ENCODE results near the gene RPTOR. TPM values are rescaled to one million over a fixed set of nuclear protein-coding genes. Genes with fewer than 3 reads are reported as not detected.
A peak's percentile ranks its signal among the peaks of the same experiment; 100 is the strongest.

Gene RPTOR
- total and polyA plus RNA-seq, 2 donors, result 8.1 to 10.3 TPM

- H3K4me1 ChIP-seq (ENCODE audit: control insufficient read depth in 2 of 2, insufficient read depth in 2 of 2, low read length in 2 of 2), result peaks cover 23 to 69% of the 10 kb centered on the region in 2 donors
- H3K9me3 ChIP-seq (ENCODE audit: control insufficient read depth in 2 of 2, insufficient read depth in 1 of 2, low read length in 1 of 2), result peaks cover 0 to 3% of the 10 kb centered on the region in 2 donors
- WGBS, result 90% methylated on average over 3 of the region's 3 CpGs
- H3K27ac ChIP-seq (ENCODE audit: low read depth in 1 of 2, low read length in 1 of 2), result peak overlapping the region in 1 of 2 donors; percentile 32
- peaks cover 0 to 9% of the 10 kb centered on the region in 2 donors for H3K36me3 ChIP-seq (ENCODE audit: control insufficient read depth in 2 of 2, insufficient read depth in 2 of 2, low read length in 1 of 2)
- no peaks in the 10 kb centered on the region for H3K27me3 ChIP-seq (ENCODE audit: control insufficient read depth in 2 of 2, insufficient read depth in 1 of 2, low read length in 1 of 2)
- no peak overlapping the region for H3K4me3 ChIP-seq (ENCODE audit: low read length in 2 of 2)
- DNase-seq (ENCODE audit: low read depth in 6 of 9, low spot score in 9 of 9), result no peak
Measured at GRCh38 chr17:80677214-80677756, 132.6 kb downstream of the RPTOR start.

- peaks cover 0 to 3% of the 10 kb centered on the region in 2 donors for H3K9me3 ChIP-seq (ENCODE audit: control insufficient read depth in 2 of 2, insufficient read depth in 1 of 2, low read length in 1 of 2)
- peaks cover 9 to 51% of the 10 kb centered on the region in 2 donors for H3K4me1 ChIP-seq (ENCODE audit: control insufficient read depth in 2 of 2, insufficient read depth in 2 of 2, low read length in 2 of 2)
- peaks cover 5 to 12% of the 10 kb centered on the region in 2 donors for H3K36me3 ChIP-seq (ENCODE audit: control insufficient read depth in 2 of 2, insufficient read depth in 2 of 2, low read length in 1 of 2)
- no peaks in the 10 kb centered on the region for H3K27me3 ChIP-seq (ENCODE audit: control insufficient read depth in 2 of 2, insufficient read depth in 1 of 2, low read length in 1 of 2)
- no peak for DNase-seq (ENCODE audit: low read depth in 6 of 9, low spot score in 9 of 9)
- H3K27ac ChIP-seq (ENCODE audit: low read depth in 1 of 2, low read length in 1 of 2), result peak overlapping the region in 1 of 2 donors; percentile 67
- 96% methylated on average over 3 of the region's 3 CpGs for WGBS
- no peak overlapping the region for H3K4me3 ChIP-seq (ENCODE audit: low read length in 2 of 2)
Measured at GRCh38 chr17:80679816-80680215, 135.2 kb downstream of the RPTOR start.

GRCh38 chr17:80681215-80681614 lies 136.6 kb downstream of the RPTOR start:
- Histone ChIP-seq H3K27ac (ENCODE audit: low read depth in 1 of 2, low read length in 1 of 2) (no peak overlapping the region), H3K36me3 (ENCODE audit: control insufficient read depth in 2 of 2, insufficient read depth in 2 of 2, low read length in 1 of 2) (peaks cover 5 to 15% of the 10 kb centered on the region in 2 donors), H3K4me3 (ENCODE audit: low read length in 2 of 2) (no peak overlapping the region), H3K27me3 (ENCODE audit: control insufficient read depth in 2 of 2, insufficient read depth in 1 of 2, low read length in 1 of 2) (no peaks in the 10 kb centered on the region), H3K4me1 (ENCODE audit: control insufficient read depth in 2 of 2, insufficient read depth in 2 of 2, low read length in 2 of 2) (peaks cover 9 to 42% of the 10 kb centered on the region in 2 donors), H3K9me3 (ENCODE audit: control insufficient read depth in 2 of 2, insufficient read depth in 1 of 2, low read length in 1 of 2) (no peaks in the 10 kb centered on the region)
- WGBS, result 99% methylated on average over 18 of the region's 18 CpGs
- DNase-seq (ENCODE audit: low read depth in 6 of 9, low spot score in 9 of 9), result no peak

DNA sequence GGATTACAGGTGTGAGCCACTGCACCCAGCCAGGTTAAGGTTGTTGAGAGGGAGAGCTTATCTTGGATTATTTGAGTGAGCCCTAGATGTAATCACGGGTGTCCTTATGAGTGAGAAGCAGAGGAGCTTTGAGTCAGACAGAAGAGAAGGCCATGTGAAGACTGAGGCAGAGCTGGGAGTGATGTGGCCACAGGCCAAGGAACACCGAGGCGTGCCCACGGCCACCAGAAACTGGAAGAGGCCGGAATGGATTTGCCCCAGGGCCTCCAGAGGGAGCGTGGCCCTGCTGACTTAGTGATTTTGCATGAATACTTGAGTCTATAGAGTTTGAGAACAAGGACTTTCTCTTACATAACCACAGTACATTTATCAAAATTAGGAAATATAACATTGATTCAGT lies 137.7 kb downstream of the RPTOR start:
- peaks cover 6 to 21% of the 10 kb centered on the region in 2 donors for H3K36me3 ChIP-seq (ENCODE audit: control insufficient read depth in 2 of 2, insufficient read depth in 2 of 2, low read length in 1 of 2)
- no peak for DNase-seq (ENCODE audit: low read depth in 6 of 9, low spot score in 9 of 9)
- H3K4me3 ChIP-seq (ENCODE audit: low read length in 2 of 2), result no peak overlapping the region
- peaks cover 2 to 41% of the 10 kb centered on the region in 2 donors for H3K4me1 ChIP-seq (ENCODE audit: control insufficient read depth in 2 of 2, insufficient read depth in 2 of 2, low read length in 2 of 2)
- no peak overlapping the region for H3K27ac ChIP-seq (ENCODE audit: low read depth in 1 of 2, low read length in 1 of 2)
- 99% methylated on average over 6 of the region's 6 CpGs for WGBS
- H3K9me3 ChIP-seq (ENCODE audit: control insufficient read depth in 2 of 2, insufficient read depth in 1 of 2, low read length in 1 of 2), result no peaks in the 10 kb centered on the region
- H3K27me3 ChIP-seq (ENCODE audit: control insufficient read depth in 2 of 2, insufficient read depth in 1 of 2, low read length in 1 of 2), result no peaks in the 10 kb centered on the region

- no peaks in the 10 kb centered on the region for H3K27me3 ChIP-seq (ENCODE audit: control insufficient read depth in 2 of 2, insufficient read depth in 1 of 2, low read length in 1 of 2)
- peaks cover 2 to 40% of the 10 kb centered on the region in 2 donors for H3K4me1 ChIP-seq (ENCODE audit: control insufficient read depth in 2 of 2, insufficient read depth in 2 of 2, low read length in 2 of 2)
- H3K27ac ChIP-seq (ENCODE audit: low read depth in 1 of 2, low read length in 1 of 2), result no peak overlapping the region
- no peak for DNase-seq (ENCODE audit: low read depth in 6 of 9, low spot score in 9 of 9)
- H3K9me3 ChIP-seq (ENCODE audit: control insufficient read depth in 2 of 2, insufficient read depth in 1 of 2, low read length in 1 of 2), result peaks cover 0 to 3% of the 10 kb centered on the region in 2 donors
- no peak overlapping the region for H3K4me3 ChIP-seq (ENCODE audit: low read length in 2 of 2)
- WGBS, result 87% methylated on average over 10 of the region's 10 CpGs
- H3K36me3 ChIP-seq (ENCODE audit: control insufficient read depth in 2 of 2, insufficient read depth in 2 of 2, low read length in 1 of 2), result peaks cover 7 to 21% of the 10 kb centered on the region in 2 donors
Measured at GRCh38 chr17:80683625-80684104, 139.0 kb downstream of the RPTOR start.

DNA sequence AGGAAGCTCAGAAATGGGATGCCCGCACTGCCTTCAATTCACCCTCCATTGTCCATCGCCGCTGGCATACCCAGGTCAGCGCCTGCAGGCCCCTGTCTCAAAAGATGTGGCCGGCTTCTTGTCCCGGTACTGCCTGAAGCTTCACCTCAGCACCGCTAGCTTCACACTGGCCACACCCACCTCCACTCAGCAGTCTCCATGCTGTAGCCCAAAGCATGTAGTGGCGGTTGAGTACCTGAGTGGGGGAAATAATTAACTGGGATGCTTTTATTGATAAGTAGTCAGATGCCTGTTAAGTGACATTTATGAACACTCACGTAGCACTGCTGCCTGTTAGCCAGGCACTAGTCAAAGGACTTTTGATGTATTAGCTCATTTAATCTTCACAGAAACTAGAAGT lies 143.2 kb downstream of the RPTOR start:
- no peak overlapping the region for H3K4me3 ChIP-seq (ENCODE audit: low read length in 2 of 2)

DNA sequence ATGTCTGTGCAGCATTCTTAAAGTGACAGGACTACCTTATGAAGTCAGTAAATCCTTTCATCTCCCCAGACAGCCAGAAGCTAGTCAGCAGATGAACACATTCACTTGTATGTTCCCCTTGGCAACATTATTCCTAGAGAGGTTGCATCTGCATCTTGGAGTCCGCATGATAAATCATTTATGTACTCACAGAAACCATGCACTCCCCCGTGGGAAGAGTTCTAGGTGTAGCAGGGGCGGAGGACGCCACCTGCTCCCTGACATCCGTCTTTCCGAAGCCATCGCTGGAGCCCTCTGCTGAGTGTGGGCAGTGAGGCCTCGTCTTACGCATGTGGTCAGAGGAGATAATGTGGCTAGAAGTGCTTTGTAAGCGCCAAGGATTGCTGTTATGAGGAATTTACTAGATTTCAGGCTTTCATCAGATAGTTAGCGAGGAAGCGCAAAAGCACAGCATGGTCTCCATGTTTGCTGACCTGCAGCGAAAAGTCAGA lies 144.5 kb downstream of the RPTOR start:
- peaks cover 7 to 11% of the 10 kb centered on the region in 2 donors for H3K36me3 ChIP-seq (ENCODE audit: control insufficient read depth in 2 of 2, insufficient read depth in 2 of 2, low read length in 1 of 2)
- peak in 1 of 9 donors; percentile 35 for DNase-seq (ENCODE audit: low read depth in 6 of 9, low spot score in 9 of 9)
- no peak overlapping the region for H3K4me3 ChIP-seq (ENCODE audit: low read length in 2 of 2)
- peaks cover 0 to 5% of the 10 kb centered on the region in 2 donors for H3K9me3 ChIP-seq (ENCODE audit: control insufficient read depth in 2 of 2, insufficient read depth in 1 of 2, low read length in 1 of 2)
- H3K27ac ChIP-seq (ENCODE audit: low read depth in 1 of 2, low read length in 1 of 2), result no peak overlapping the region
- WGBS, result 95% methylated on average over 13 of the region's 13 CpGs
- H3K27me3 ChIP-seq (ENCODE audit: control insufficient read depth in 2 of 2, insufficient read depth in 1 of 2, low read length in 1 of 2), result no peaks in the 10 kb centered on the region
- H3K4me1 ChIP-seq (ENCODE audit: control insufficient read depth in 2 of 2, insufficient read depth in 2 of 2, low read length in 2 of 2), result peaks cover 14 to 56% of the 10 kb centered on the region in 2 donors

More for the DNA sequence above, 143.2 kb downstream of the RPTOR start:
- Histone ChIP-seq H3K9me3 (ENCODE audit: control insufficient read depth in 2 of 2, insufficient read depth in 1 of 2, low read length in 1 of 2) (peaks cover 0 to 5% of the 10 kb centered on the region in 2 donors), H3K4me1 (ENCODE audit: control insufficient read depth in 2 of 2, insufficient read depth in 2 of 2, low read length in 2 of 2) (peaks cover 14 to 50% of the 10 kb centered on the region in 2 donors), H3K36me3 (ENCODE audit: control insufficient read depth in 2 of 2, insufficient read depth in 2 of 2, low read length in 1 of 2) (peaks cover 9 to 13% of the 10 kb centered on the region in 2 donors), H3K27me3 (ENCODE audit: control insufficient read depth in 2 of 2, insufficient read depth in 1 of 2, low read length in 1 of 2) (no peaks in the 10 kb centered on the region), H3K27ac (ENCODE audit: low read depth in 1 of 2, low read length in 1 of 2) (no peak overlapping the region)
- WGBS, result 98% methylated on average over 9 of the region's 9 CpGs
- DNase-seq (ENCODE audit: low read depth in 6 of 9, low spot score in 9 of 9), result no peak

DNA sequence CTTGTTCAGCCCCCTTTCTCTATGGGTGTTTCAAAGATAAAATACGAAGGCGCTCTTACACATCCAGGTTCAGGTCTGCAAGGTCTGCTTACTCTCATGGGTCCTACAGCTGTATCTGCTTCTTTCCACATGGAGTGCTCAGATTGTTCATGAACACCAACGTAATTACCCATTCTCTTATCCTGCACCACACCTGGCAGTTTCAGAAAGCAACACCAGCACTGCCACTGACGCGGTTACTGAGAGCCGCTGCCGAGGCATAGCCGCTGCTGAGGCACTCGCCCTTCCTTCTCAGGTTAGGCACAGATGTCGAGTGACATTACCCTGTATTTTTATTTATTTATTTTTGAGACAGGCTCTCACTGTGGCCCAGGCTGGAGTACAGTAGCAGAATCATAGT lies 147.1 kb downstream of the RPTOR start:
- peaks cover 0 to 5% of the 10 kb centered on the region in 2 donors for H3K9me3 ChIP-seq (ENCODE audit: control insufficient read depth in 2 of 2, insufficient read depth in 1 of 2, low read length in 1 of 2)
- peaks cover 2 to 7% of the 10 kb centered on the region in 2 donors for H3K36me3 ChIP-seq (ENCODE audit: control insufficient read depth in 2 of 2, insufficient read depth in 2 of 2, low read length in 1 of 2)
- peak overlapping the region in 1 of 2 donors; percentile 74 for H3K27ac ChIP-seq (ENCODE audit: low read depth in 1 of 2, low read length in 1 of 2)
- no peak overlapping the region for H3K4me3 ChIP-seq (ENCODE audit: low read length in 2 of 2)
- H3K4me1 ChIP-seq (ENCODE audit: control insufficient read depth in 2 of 2, insufficient read depth in 2 of 2, low read length in 2 of 2), result peaks cover 19 to 77% of the 10 kb centered on the region in 2 donors
- H3K27me3 ChIP-seq (ENCODE audit: control insufficient read depth in 2 of 2, insufficient read depth in 1 of 2, low read length in 1 of 2), result no peaks in the 10 kb centered on the region
- WGBS, result 48% methylated on average over 10 of the region's 10 CpGs
- peak in 3 of 9 donors; percentile 46 to 68 (median 49) for DNase-seq (ENCODE audit: low read depth in 6 of 9, low spot score in 9 of 9)

GRCh38 chr17:80692931-80693467 lies 148.4 kb downstream of the RPTOR start:
- Histone ChIP-seq H3K9me3 (ENCODE audit: control insufficient read depth in 2 of 2, insufficient read depth in 1 of 2, low read length in 1 of 2) (peaks cover 0 to 5% of the 10 kb centered on the region in 2 donors), H3K4me3 (ENCODE audit: low read length in 2 of 2) (no peak overlapping the region), H3K36me3 (ENCODE audit: control insufficient read depth in 2 of 2, insufficient read depth in 2 of 2, low read length in 1 of 2) (peaks cover 2 to 4% of the 10 kb centered on the region in 2 donors), H3K4me1 (ENCODE audit: control insufficient read depth in 2 of 2, insufficient read depth in 2 of 2, low read length in 2 of 2) (peaks cover 21 to 78% of the 10 kb centered on the region in 2 donors), H3K27ac (ENCODE audit: low read depth in 1 of 2, low read length in 1 of 2) (no peak overlapping the region), H3K27me3 (ENCODE audit: control insufficient read depth in 2 of 2, insufficient read depth in 1 of 2, low read length in 1 of 2) (no peaks in the 10 kb centered on the region)
- DNase-seq (ENCODE audit: low read depth in 6 of 9, low spot score in 9 of 9), result no peak
- WGBS, result 98% methylated on average over 13 of the region's 13 CpGs

All from thymus (tissue), 11 donors.